Tibial nerve (tissue), 4 donors: Measurements from ENCODE around the gene RNF182. TPM values are rescaled to one million over a fixed set of nuclear protein-coding genes. Genes with fewer than 3 reads are reported as not detected.
A peak's percentile ranks its signal among the peaks of the same experiment; 100 is the strongest.

Source experiments
- DNase-seq, 2 donors: peaks; one replicate each; pipeline ENCODE4 v3.0.0-alpha.2; 2019; ENCODE audit warnings: low spot score in 2 of 2
- H3K27ac ChIP-seq, 4 donors: fragments of 200-600 bp; sonication (generic) in 3 of 4; one replicate each; pipeline ENCODE4 v1.5.1; 2017 to 2019; ENCODE audit warnings: mild to moderate bottlenecking in 1 of 4
- H3K27me3 ChIP-seq, 2 donors: fragments of 200-600 bp; sonication (generic) in 1 of 2; one replicate each; pipeline versions ENCODE4 v1.5.1 to v1.6.0; 2017 to 2019
- H3K36me3 ChIP-seq, 3 donors: fragments of 200-600 bp; sonication (generic); one replicate each; pipeline ENCODE4 v1.5.1; 2018 to 2019
- H3K4me1 ChIP-seq, 4 donors: fragments of 200-600 bp; sonication (generic) in 3 of 4; one replicate each; pipeline ENCODE4 v1.5.1; 2017 to 2019
- H3K4me3 ChIP-seq, 4 donors: fragments of 200-600 bp; sonication (generic) in 3 of 4; one replicate each; pipeline ENCODE4 v1.5.1; 2017 to 2019; ENCODE audit warnings: mild to moderate bottlenecking in 1 of 4, moderate library complexity in 1 of 4
- H3K9me3 ChIP-seq, 4 donors: fragments of 200-600 bp; sonication (generic) in 3 of 4; one replicate each; pipeline ENCODE4 v1.5.1; 2017 to 2019
- EP300 ChIP-seq, 2 donors: sonication (generic); formaldehyde crosslinking; IDR thresholded peaks; one replicate each; pipeline ENCODE4 v1.6.1; 2017; ENCODE audit warnings: antibody characterized with exemption in 2 of 2, mild to moderate bottlenecking in 1 of 2
- POLR2A ChIP-seq, 2 donors: fragments of 450-650 bp; IDR thresholded peaks; one replicate each; pipeline ENCODE4 v1.6.1; 2017; ENCODE audit warnings: antibody characterized with exemption in 2 of 2, mild to moderate bottlenecking in 2 of 2, moderate library complexity in 2 of 2
- WGBS, 2 donors: methylation state at CpG; one replicate each; pipeline ENCODE4 v1.1.5; 2018; 5-methylcytosine and 5-hydroxymethylcytosine counted together
- total RNA-seq, 4 donors: library from RNA; depleted of rRNA; stranded (reverse); fragments of >200 nt; gene quantifications; one replicate each; pipeline ENCODE4 v1.1.0, GENCODE V29; 2016
- TF ChIP-seq, protein P1 (sequence below), 5 experiments: fragments of 200-600 bp in 3 of 5; fragments of 450-650 bp in 2 of 5; sonication (generic) in 3 of 5; IDR thresholded peaks; one replicate each; pipeline ENCODE4 v1.5.1; 2016 to 2019; ENCODE audit warnings: antibody characterized with exemption in 5 of 5, mild to moderate bottlenecking in 3 of 5, moderate library complexity in 2 of 5

Gene RNF182
- total RNA-seq, 4 donors from 2014 or later = 0.39 to 2.1 TPM; not detected in 2

DNA sequence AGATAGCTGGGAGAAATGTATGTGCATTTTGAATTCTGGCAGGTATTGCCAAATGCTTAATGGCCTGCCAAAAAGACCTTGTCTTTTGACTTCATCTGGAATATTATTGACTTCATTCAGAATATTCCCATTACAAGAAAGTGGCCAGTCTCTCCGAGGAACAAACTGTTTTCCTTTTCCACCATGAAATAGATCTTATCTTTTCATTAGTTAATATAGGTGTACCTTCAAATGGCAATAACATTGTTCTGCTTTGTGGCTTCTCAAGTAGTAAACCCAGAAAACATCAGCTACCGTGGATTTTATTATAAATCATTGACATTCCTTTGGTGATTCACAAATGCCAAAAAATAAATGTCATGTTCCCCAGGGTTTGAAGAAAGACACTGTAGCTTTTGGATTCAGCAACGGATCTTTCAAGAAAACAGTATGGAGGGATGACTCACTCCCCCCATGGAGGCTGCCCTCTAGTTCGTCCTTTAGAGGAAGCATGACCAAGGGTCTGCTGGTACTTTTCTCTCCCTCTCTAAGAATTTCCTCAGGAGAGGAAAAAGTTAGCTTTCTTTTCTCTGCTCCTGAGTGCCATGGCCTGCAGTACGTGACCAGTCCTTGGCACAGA lies 1.1 kb upstream of the RNF182 start:
- peaks cover 0 to 17% (median 5%) of the 10 kb centered on the region in 4 donors for H3K4me1 ChIP-seq
- 24 to 31% methylated on average over 5 of the region's 5 CpGs for WGBS, 2 donors
- peaks cover 0 to 34% of the 10 kb centered on the region in 2 donors for H3K27me3 ChIP-seq
- H3K36me3 ChIP-seq = no peaks in the 10 kb centered on the region
- peak overlapping the region in 2 of 4 donors; percentile 48 to 52 for H3K27ac ChIP-seq
- H3K9me3 ChIP-seq = no peaks in the 10 kb centered on the region
- H3K4me3 ChIP-seq = peak overlapping the region in 2 of 4 donors; percentile 46 to 59
- no peak for DNase-seq
- TF ChIP-seq EP300 (IDR thresholded peaks at IDR 0.05) (no peak), POLR2A (IDR thresholded peaks at IDR 0.05) (no peak)
- TF ChIP-seq, protein P1, sequence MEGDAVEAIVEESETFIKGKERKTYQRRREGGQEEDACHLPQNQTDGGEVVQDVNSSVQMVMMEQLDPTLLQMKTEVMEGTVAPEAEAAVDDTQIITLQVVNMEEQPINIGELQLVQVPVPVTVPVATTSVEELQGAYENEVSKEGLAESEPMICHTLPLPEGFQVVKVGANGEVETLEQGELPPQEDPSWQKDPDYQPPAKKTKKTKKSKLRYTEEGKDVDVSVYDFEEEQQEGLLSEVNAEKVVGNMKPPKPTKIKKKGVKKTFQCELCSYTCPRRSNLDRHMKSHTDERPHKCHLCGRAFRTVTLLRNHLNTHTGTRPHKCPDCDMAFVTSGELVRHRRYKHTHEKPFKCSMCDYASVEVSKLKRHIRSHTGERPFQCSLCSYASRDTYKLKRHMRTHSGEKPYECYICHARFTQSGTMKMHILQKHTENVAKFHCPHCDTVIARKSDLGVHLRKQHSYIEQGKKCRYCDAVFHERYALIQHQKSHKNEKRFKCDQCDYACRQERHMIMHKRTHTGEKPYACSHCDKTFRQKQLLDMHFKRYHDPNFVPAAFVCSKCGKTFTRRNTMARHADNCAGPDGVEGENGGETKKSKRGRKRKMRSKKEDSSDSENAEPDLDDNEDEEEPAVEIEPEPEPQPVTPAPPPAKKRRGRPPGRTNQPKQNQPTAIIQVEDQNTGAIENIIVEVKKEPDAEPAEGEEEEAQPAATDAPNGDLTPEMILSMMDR (IDR thresholded peaks at IDR 0.05) = no peak

DNA sequence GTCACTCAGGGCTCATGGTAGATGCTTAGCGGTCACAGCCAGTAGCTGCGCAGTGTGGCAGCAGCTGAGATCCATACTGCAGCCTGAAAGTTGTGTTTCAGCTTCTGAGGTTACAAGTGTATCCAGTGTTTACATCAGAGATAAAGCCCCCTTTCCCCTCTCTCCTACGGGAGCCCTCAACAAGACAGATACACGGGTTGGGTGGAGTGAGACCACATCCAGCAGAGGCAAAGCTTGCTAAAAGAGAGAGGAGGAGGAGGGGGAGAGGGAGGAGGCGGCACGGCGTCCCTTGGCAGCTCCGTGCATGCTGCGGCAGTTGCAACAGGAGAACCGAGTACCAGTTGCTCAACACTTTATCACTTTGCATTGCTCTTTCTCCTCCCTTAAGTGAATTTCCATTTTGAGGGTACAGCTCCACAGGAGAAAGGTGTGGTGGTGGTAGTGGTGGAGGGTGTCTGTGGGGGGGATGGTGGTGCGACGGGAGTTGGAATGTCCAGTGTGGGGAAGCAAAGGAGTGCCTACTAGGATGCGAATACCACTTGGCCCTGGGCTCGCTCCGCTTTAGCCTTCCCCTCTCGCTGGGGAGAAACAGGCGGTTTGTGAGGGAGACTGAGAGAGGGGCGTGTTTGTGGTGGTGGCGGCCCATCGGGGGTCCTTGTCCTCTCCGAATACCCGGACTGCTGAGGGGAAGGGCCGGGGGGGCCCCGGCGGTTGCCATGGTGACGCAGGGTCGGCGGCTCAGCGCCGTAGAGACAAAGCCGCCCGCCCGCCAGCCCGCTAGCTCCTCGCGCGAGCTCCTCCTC lies 405 bp upstream of the RNF182 start:
- WGBS, 2 donors = 6 to 8% methylated on average over 24 to 25 of the region's 37 CpGs

DNA sequence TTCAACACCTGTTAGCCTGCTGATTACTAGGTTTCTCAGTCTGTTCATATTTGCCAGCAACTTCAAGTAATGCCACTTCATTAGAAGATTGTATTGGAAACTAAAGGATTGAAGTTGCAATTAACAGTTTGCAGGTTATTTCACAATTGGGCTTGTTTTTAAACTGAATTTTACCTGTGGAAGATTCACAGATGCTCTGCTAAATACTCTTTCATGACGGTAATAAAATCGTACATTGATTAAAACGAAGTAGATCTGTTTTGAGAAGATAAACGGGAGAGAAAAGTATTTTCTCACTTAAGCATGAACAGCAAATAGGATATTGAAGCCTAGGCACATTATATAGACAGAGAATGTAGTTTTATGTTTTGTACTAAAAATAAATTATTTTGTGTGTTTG lies 1.6 kb downstream of the RNF182 start:
- Histone ChIP-seq H3K36me3 (no peaks in the 10 kb centered on the region), H3K27ac (no peak overlapping the region), H3K9me3 (no peaks in the 10 kb centered on the region), H3K27me3 (peaks cover 0 to 44% of the 10 kb centered on the region in 2 donors), H3K4me1 (peaks cover 0 to 17% (median 5%) of the 10 kb centered on the region in 4 donors), H3K4me3 (no peak overlapping the region)
- WGBS, 2 donors = 85 to 88% methylated on average over 4 of the region's 4 CpGs
- no peak for DNase-seq
- TF ChIP-seq, protein P1 (IDR thresholded peaks at IDR 0.05) = no peak
- no peak for TF ChIP-seq POLR2A (IDR thresholded peaks at IDR 0.05)
- no peak for TF ChIP-seq EP300 (IDR thresholded peaks at IDR 0.05)

More for the DNA sequence above, 405 bp upstream of the RNF182 start:
- H3K9me3 ChIP-seq = no peaks in the 10 kb centered on the region
- TF ChIP-seq, protein P1 (IDR thresholded peaks at IDR 0.05) = no peak
- TF ChIP-seq EP300 (IDR thresholded peaks at IDR 0.05) (no peak), POLR2A (IDR thresholded peaks at IDR 0.05) (no peak)
- DNase-seq = no peak
- peak overlapping the region; percentile 22 to 59 (median 44) for H3K4me3 ChIP-seq
- H3K27me3 ChIP-seq = peaks cover 0 to 40% of the 10 kb centered on the region in 2 donors
- peaks cover 0 to 17% (median 5%) of the 10 kb centered on the region in 4 donors for H3K4me1 ChIP-seq
- peak overlapping the region in 2 of 4 donors; percentile 48 to 52 for H3K27ac ChIP-seq
- no peaks in the 10 kb centered on the region for H3K36me3 ChIP-seq

DNA sequence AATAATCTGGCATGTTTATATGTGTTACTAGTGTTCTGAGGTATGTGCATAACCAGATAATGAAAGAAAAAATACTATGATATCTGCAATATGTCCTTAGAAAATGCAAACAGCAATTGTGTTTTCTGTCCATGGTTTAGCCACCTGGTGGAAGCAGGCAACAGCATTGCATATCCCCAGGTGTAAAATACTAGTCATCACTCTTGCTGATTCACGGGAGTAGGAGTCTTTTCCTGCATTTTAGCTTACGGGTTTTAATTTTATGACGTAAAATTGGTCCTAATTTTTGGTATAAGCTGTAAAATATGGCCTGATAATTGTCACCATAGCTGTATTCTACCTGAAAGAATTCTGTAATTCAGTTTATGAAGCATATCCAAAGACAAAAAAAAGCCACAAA lies 2.5 kb downstream of the RNF182 start:
- H3K27ac ChIP-seq = no peak overlapping the region
- WGBS, 2 donors = 92 to 95% methylated on average over 3 of the region's 3 CpGs

More for the DNA sequence above, 2.5 kb downstream of the RNF182 start:
- H3K27me3 ChIP-seq = peaks cover 0 to 44% of the 10 kb centered on the region in 2 donors
- no peaks in the 10 kb centered on the region for H3K36me3 ChIP-seq
- TF ChIP-seq POLR2A (IDR thresholded peaks at IDR 0.05) = no peak
- no peak for TF ChIP-seq EP300 (IDR thresholded peaks at IDR 0.05)
- TF ChIP-seq, protein P1 (IDR thresholded peaks at IDR 0.05) = no peak
- no peak overlapping the region for H3K4me3 ChIP-seq
- DNase-seq = no peak
- peaks cover 0 to 17% (median 5%) of the 10 kb centered on the region in 4 donors for H3K4me1 ChIP-seq
- no peaks in the 10 kb centered on the region for H3K9me3 ChIP-seq
